ENCODE data around the gene BRPF3.

DNA sequence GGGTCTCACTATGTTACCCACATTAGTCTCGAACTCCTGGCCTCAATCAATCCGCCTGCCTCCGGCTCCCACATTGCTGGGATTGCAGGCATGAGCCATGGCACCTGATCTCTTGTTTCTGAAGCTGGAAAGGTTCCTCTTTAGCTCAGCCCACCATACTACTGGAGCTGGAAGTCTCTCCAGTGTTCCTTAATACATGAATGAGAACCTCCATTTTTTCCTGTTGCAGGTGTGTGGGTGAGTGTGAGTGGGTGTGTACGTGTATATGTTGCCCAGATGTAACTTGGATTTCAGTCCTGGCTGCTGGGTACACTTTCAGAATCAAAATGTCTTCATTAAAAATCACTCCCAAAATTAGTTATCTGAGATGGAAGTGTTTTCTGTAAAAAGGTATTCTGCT lies 84.4 kb downstream of the BRPF3 start:
- TF ChIP-seq, protein P1, sequence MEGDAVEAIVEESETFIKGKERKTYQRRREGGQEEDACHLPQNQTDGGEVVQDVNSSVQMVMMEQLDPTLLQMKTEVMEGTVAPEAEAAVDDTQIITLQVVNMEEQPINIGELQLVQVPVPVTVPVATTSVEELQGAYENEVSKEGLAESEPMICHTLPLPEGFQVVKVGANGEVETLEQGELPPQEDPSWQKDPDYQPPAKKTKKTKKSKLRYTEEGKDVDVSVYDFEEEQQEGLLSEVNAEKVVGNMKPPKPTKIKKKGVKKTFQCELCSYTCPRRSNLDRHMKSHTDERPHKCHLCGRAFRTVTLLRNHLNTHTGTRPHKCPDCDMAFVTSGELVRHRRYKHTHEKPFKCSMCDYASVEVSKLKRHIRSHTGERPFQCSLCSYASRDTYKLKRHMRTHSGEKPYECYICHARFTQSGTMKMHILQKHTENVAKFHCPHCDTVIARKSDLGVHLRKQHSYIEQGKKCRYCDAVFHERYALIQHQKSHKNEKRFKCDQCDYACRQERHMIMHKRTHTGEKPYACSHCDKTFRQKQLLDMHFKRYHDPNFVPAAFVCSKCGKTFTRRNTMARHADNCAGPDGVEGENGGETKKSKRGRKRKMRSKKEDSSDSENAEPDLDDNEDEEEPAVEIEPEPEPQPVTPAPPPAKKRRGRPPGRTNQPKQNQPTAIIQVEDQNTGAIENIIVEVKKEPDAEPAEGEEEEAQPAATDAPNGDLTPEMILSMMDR (IDR thresholded peaks at IDR 0.05), result no peak
- TF ChIP-seq POLR2A (IDR thresholded peaks at IDR 0.05), result no peak
